Measurements from ENCODE around the gene ZDHHC11. TPM values are rescaled to one million over a fixed set of nuclear protein-coding genes. Genes with fewer than 3 reads are reported as not detected.

ZDHHC11 gene
- total and polyA plus RNA-seq, 2 experiments from 2014 or later, result 8.0 to 29.1 TPM

- Histone ChIP-seq H3K4me2 (peak overlapping the region; percentile 95), H2AFZ (peak overlapping the region; percentile 76; the same call in 1 of the 2 replicates), H3K9me2 (ENCODE audit: insufficient read depth) (no peaks in the 10 kb centered on the region), H3K4me3 (peak overlapping the region; percentile 92), H3K4me1 (ENCODE audit: insufficient read depth) (peaks cover 14% of the 10 kb centered on the region; the same call in 1 of the 2 replicates), H3K27me3 (ENCODE audit: insufficient read depth) (no peaks in the 10 kb centered on the region), H3K79me2 (replicated peaks; ENCODE audit: insufficient read depth) (peaks cover 71% of the 10 kb centered on the region), H3K36me3 (ENCODE audit: insufficient read depth) (peaks cover 45% of the 10 kb centered on the region), H3F3A (replicated peaks; ENCODE audit: low read depth) (0 out of 2 replicates have a peak, but pooled peaks cover 6% of the 10 kb centered on the region), H4K20me1 (replicated peaks; ENCODE audit: insufficient read depth) (peaks cover 26% of the 10 kb centered on the region), H3K27ac (ENCODE audit: low read depth) (no peak overlapping the region)
- no peaks in the 10 kb centered on the region for H3K9me3 Mint-ChIP-seq
- DNase-seq (ENCODE audit: low spot score) (no peak), ATAC-seq (no peak)
- peak overlapping the region; percentile 81; the same call in 1 of the 2 replicates for H3K27ac Mint-ChIP-seq
- peaks cover 67% of the 10 kb centered on the region for H3K36me3 Mint-ChIP-seq (ENCODE audit: low read depth)
- H3K4me1 Mint-ChIP-seq, result peaks cover 17% of the 10 kb centered on the region
- H3K27me3 Mint-ChIP-seq (ENCODE audit: insufficient read depth, low read depth, poor library complexity), result peaks cover 8% of the 10 kb centered on the region
- TF ChIP-seq EZH2 (IDR thresholded peaks at IDR 0.05; ENCODE audit: low read depth, unreplicated experiment) (no peak), CREB1 (CRISPR knock-in tag; IDR thresholded peaks at IDR 0.05; ENCODE audit: low read depth) (no peak)
- H3K4me3 Mint-ChIP-seq, result peak overlapping the region; percentile 90
Observed at GRCh38 chr5:893711-894110, 42.9 kb upstream of the ZDHHC11 start.

GRCh38 chr5:893137-893506 is 42.3 kb upstream of the ZDHHC11 start:
- peaks cover 14% of the 10 kb centered on the region; the same call in 1 of the 2 replicates for H3K4me1 ChIP-seq (ENCODE audit: insufficient read depth)
- Mint-ChIP-seq H3K27me3 (ENCODE audit: insufficient read depth, low read depth, poor library complexity) (peaks cover 8% of the 10 kb centered on the region), H3K4me3 (peak overlapping the region; percentile 90), H3K9me3 (no peaks in the 10 kb centered on the region), H3K27ac (peak overlapping the region; percentile 81; the same call in 1 of the 2 replicates), H3K36me3 (ENCODE audit: low read depth) (peaks cover 73% of the 10 kb centered on the region), H3K4me1 (peaks cover 17% of the 10 kb centered on the region)
- no peaks in the 10 kb centered on the region for H3K27me3 ChIP-seq (ENCODE audit: insufficient read depth)
- peak overlapping the region; percentile 95 for H3K4me2 ChIP-seq
- TF ChIP-seq CTCF (conservative IDR thresholded peaks at IDR 0.05; ENCODE audit: low read depth in 2 of 2), result no peak
- DNase-seq (ENCODE audit: low spot score) (peak; percentile 35), ATAC-seq (peak; percentile 47)
- H3F3A ChIP-seq (replicated peaks; ENCODE audit: low read depth), result 0 out of 2 replicates have a peak, but pooled peaks cover 6% of the 10 kb centered on the region
- H3K4me3 ChIP-seq, result peak overlapping the region; percentile 92
- peak overlapping the region; percentile 76; the same call in 1 of the 2 replicates for H2AFZ ChIP-seq
- H3K79me2 ChIP-seq (replicated peaks; ENCODE audit: insufficient read depth), result peaks cover 77% of the 10 kb centered on the region
- H3K9me2 ChIP-seq (ENCODE audit: insufficient read depth), result no peaks in the 10 kb centered on the region
- H4K20me1 ChIP-seq (replicated peaks; ENCODE audit: insufficient read depth), result peaks cover 32% of the 10 kb centered on the region
- peaks cover 51% of the 10 kb centered on the region for H3K36me3 ChIP-seq (ENCODE audit: insufficient read depth)
- no peak overlapping the region for H3K27ac ChIP-seq (ENCODE audit: low read depth)

GRCh38 chr5:892394-893136 is 41.8 kb upstream of the ZDHHC11 start, which contains the start of the genes BRD9 and TRIP13:
TSS of gene BRD9 (minus strand) at chr5:892801. CDS start at chr5:892657, 144 bp downstream.
TSS of gene TRIP13 (plus strand) at chr5:892884. CDS start at chr5:892999, 115 bp downstream.
- Histone ChIP-seq H3K4me1 (ENCODE audit: insufficient read depth) (peaks cover 14% of the 10 kb centered on the region; the same call in 1 of the 2 replicates), H3K79me2 (replicated peaks; ENCODE audit: insufficient read depth) (peaks cover 82% of the 10 kb centered on the region), H2AFZ (peak within 1 kb of the TSS; percentile 76; the same call in 1 of the 2 replicates), H3K9me2 (ENCODE audit: insufficient read depth) (no peaks in the 10 kb centered on the region), H3K4me2 (peak within 1 kb of the TSS; percentile 95), H3K4me3 (peak within 1 kb of the TSS; percentile 92), H3K27ac (ENCODE audit: low read depth) (no peak within 1 kb of the TSS), H4K20me1 (replicated peaks; ENCODE audit: insufficient read depth) (peaks cover 34% of the 10 kb centered on the region), H3K27me3 (ENCODE audit: insufficient read depth) (no peaks in the 10 kb centered on the region), H3K36me3 (ENCODE audit: insufficient read depth) (peaks cover 56% of the 10 kb centered on the region), H3F3A (replicated peaks; ENCODE audit: low read depth) (0 out of 2 replicates have a peak, but pooled peaks cover 6% of the 10 kb centered on the region)
- Mint-ChIP-seq H3K27me3 (ENCODE audit: insufficient read depth, low read depth, poor library complexity) (peaks cover 8% of the 10 kb centered on the region), H3K9me3 (no peaks in the 10 kb centered on the region), H3K4me3 (peak within 1 kb of the TSS; percentile 90), H3K27ac (peak within 1 kb of the TSS; percentile 84), H3K4me1 (peaks cover 17% of the 10 kb centered on the region), H3K36me3 (ENCODE audit: low read depth) (peaks cover 78% of the 10 kb centered on the region)
- DNase-seq (ENCODE audit: low spot score), result peak; percentile 87
- peak; percentile 80 for TF ChIP-seq CREB1 (CRISPR knock-in tag; IDR thresholded peaks at IDR 0.05; ENCODE audit: low read depth)
- peak; percentile 79 for TF ChIP-seq POLR2AphosphoS5 (IDR thresholded peaks at IDR 0.05; ENCODE audit: low read depth)
- TF ChIP-seq ZNF331 (CRISPR knock-in tag; IDR thresholded peaks at IDR 0.05; ENCODE audit: low read depth), result no peak
- TF ChIP-seq CTCF (conservative IDR thresholded peaks at IDR 0.05; ENCODE audit: low read depth in 2 of 2), result no peak
- TF ChIP-seq EZH2phosphoT487 (IDR thresholded peaks at IDR 0.05; ENCODE audit: unreplicated experiment), result no peak
- peak; percentile 91 for ATAC-seq
